H9 (cell line): ENCODE results near the gene PTGDR. TPM values are rescaled to one million over a fixed set of nuclear protein-coding genes. Genes with fewer than 3 reads are reported as not detected.

ENCODE experiments used
- DNase-seq: peaks from one replicate; pipeline ENCODE4 v3.0.0-alpha.2; 2017
- H2AFZ ChIP-seq: one replicate; pipeline ENCODE4 v1.6.1; 2013; ENCODE audit warnings: mild to moderate bottlenecking, low read length, control low read depth, moderate library complexity
- H2AK5ac ChIP-seq: 2 replicates; pipeline ENCODE4 v1.6.1; 2013; ENCODE audit warnings: low read length, control low read depth, mixed read lengths; ENCODE audit not compliant: insufficient read length
- H2BK120ac ChIP-seq: one replicate; pipeline ENCODE4 v1.6.1; 2013; ENCODE audit warnings: low read depth, mild to moderate bottlenecking, low read length, control low read depth, inconsistent platforms; ENCODE audit not compliant: poor library complexity, severe bottlenecking
- H2BK12ac ChIP-seq: 2 replicates; pipeline ENCODE4 v1.6.1; 2013; ENCODE audit warnings: low read length, control low read depth, mixed read lengths, low read depth; ENCODE audit not compliant: insufficient read length
- H2BK15ac ChIP-seq: 2 replicates; pipeline ENCODE4 v1.6.1; 2013; ENCODE audit warnings: low read depth, low read length, control low read depth
- H2BK20ac ChIP-seq: one replicate; pipeline ENCODE4 v1.6.1; 2013; ENCODE audit warnings: low read depth, mild to moderate bottlenecking, low read length, control low read depth, inconsistent platforms; ENCODE audit not compliant: poor library complexity, severe bottlenecking
- H2BK5ac ChIP-seq: 2 replicates; pipeline ENCODE4 v1.6.1; 2013; ENCODE audit warnings: low read length, control low read depth, mixed read lengths; ENCODE audit not compliant: insufficient read length
- H3K14ac ChIP-seq: 2 replicates; pipeline ENCODE4 v1.6.1; 2013; ENCODE audit warnings: low read length, control low read depth; ENCODE audit not compliant: insufficient read depth
- H3K18ac ChIP-seq: 2 replicates; pipeline ENCODE4 v1.6.1; 2013; ENCODE audit warnings: low read depth, mild to moderate bottlenecking, mixed read lengths, low read length, control low read depth; ENCODE audit not compliant: insufficient read length
- H3K23ac ChIP-seq: 2 replicates; pipeline ENCODE4 v1.6.1; 2013; ENCODE audit warnings: low read length, control low read depth, mixed read lengths, low read depth; ENCODE audit not compliant: insufficient read length
- H3K23me2 ChIP-seq: 2 replicates; pipeline ENCODE4 v1.6.1; 2013; ENCODE audit warnings: low read depth, mild to moderate bottlenecking, mixed read lengths, low read length, control low read depth; ENCODE audit not compliant: insufficient read length, poor library complexity, severe bottlenecking
- H3K27ac ChIP-seq: 2 replicates; pipeline ENCODE4 v1.5.1; 2013; ENCODE audit warnings: low read length, control low read depth, mixed read lengths, low read depth; ENCODE audit not compliant: insufficient read length
- H3K27me3 ChIP-seq: 2 replicates; pipeline ENCODE4 v1.6.1; 2013; ENCODE audit warnings: low read length, control low read depth, inconsistent platforms; ENCODE audit not compliant: insufficient read depth
- H3K4ac ChIP-seq: 2 replicates; pipeline ENCODE4 v1.6.1; 2013; ENCODE audit warnings: low read depth, mild to moderate bottlenecking, control low read depth, inconsistent platforms, low read length, moderate library complexity
- H3K4me1 ChIP-seq: 2 replicates; pipeline ENCODE4 v1.6.1; 2013; ENCODE audit warnings: low read length, control low read depth, inconsistent platforms; ENCODE audit not compliant: insufficient read depth
- H3K4me2 ChIP-seq: 2 replicates; pipeline ENCODE4 v1.6.1; 2013; ENCODE audit warnings: low read length, control low read depth, mixed read lengths; ENCODE audit not compliant: insufficient read length, insufficient read depth
- H3K56ac ChIP-seq: 2 replicates; pipeline ENCODE4 v1.6.1; 2013; ENCODE audit warnings: low read depth, mild to moderate bottlenecking, mixed read lengths, low read length, control low read depth; ENCODE audit not compliant: insufficient read length
- H3K79me1 ChIP-seq: 2 replicates; pipeline ENCODE4 v1.6.1; 2013; ENCODE audit warnings: low read depth, mild to moderate bottlenecking, moderate library complexity, low read length, control low read depth, inconsistent platforms; ENCODE audit not compliant: insufficient read depth, poor library complexity, severe bottlenecking
- H3K79me2 ChIP-seq: 2 replicates; pipeline ENCODE4 v1.6.1; 2013; ENCODE audit warnings: low read length, control low read depth, inconsistent platforms; ENCODE audit not compliant: insufficient read depth
- H3K9ac ChIP-seq: 2 replicates; pipeline ENCODE4 v1.6.1; 2013; ENCODE audit warnings: low read length, control low read depth, mixed read lengths; ENCODE audit not compliant: insufficient read length; ENCODE audit errors: extremely low read depth
- H3K9me3 ChIP-seq: one replicate; pipeline ENCODE4 v1.6.1; 2013; ENCODE audit warnings: low read depth, low read length, inconsistent platforms; ENCODE audit not compliant: control insufficient read depth
- H3T11ph ChIP-seq: one replicate; pipeline ENCODE4 v1.6.1; 2013; ENCODE audit warnings: mild to moderate bottlenecking, low read length, control low read depth, inconsistent platforms
- H4K20me1 ChIP-seq: one replicate; pipeline ENCODE4 v1.6.1; 2013; ENCODE audit not compliant: control insufficient read depth, insufficient read length, insufficient read depth
- H4K5ac ChIP-seq: 2 replicates; pipeline ENCODE4 v1.6.1; 2013; ENCODE audit warnings: low read depth, mild to moderate bottlenecking, mixed read lengths, low read length, control low read depth; ENCODE audit not compliant: insufficient read length
- H4K8ac ChIP-seq: replicated peaks from 2 replicates; pipeline ENCODE4 v1.6.1; 2013; ENCODE audit warnings: low read length, control low read depth, mixed read lengths, low read depth; ENCODE audit not compliant: insufficient read length
- H4K91ac ChIP-seq: 2 replicates; pipeline ENCODE4 v1.6.1; 2013; ENCODE audit warnings: low read depth, mild to moderate bottlenecking, moderate library complexity, mixed read lengths, low read length, control low read depth; ENCODE audit not compliant: insufficient read length
- H3K27ac Mint-ChIP-seq, 3 experiments: 2 replicates in 2 of 3; 3 replicates in 1 of 3; pipeline ENCODE4 v1.8.0; 2020 to 2021; ENCODE audit warnings: mixed read lengths in 3 of 3, mild to moderate bottlenecking in 1 of 3, moderate library complexity in 1 of 3
- H3K27me3 Mint-ChIP-seq: 2 replicates; pipeline ENCODE4 v1.8.0; 2021; ENCODE audit warnings: low read depth, mild to moderate bottlenecking, moderate library complexity, mixed read lengths
- H3K36me3 Mint-ChIP-seq, 3 experiments: 2 replicates in 2 of 3; 3 replicates in 1 of 3; pipeline ENCODE4 v1.8.0; 2020 to 2021; ENCODE audit warnings: low read depth in 3 of 3, mixed read lengths in 3 of 3; ENCODE audit not compliant: insufficient read depth in 1 of 3
- H3K4me1 Mint-ChIP-seq, 2 experiments: 2 replicates each; pipeline ENCODE4 v1.8.0; 2020; ENCODE audit warnings: mixed read lengths in 2 of 2
- H3K4me3 Mint-ChIP-seq, 2 experiments: 2 replicates in 1 of 2; 3 replicates in 1 of 2; pipeline ENCODE4 v1.8.0; 2020 to 2021; ENCODE audit warnings: mild to moderate bottlenecking in 2 of 2, mixed read lengths in 2 of 2, moderate library complexity in 1 of 2
- H3K9me3 Mint-ChIP-seq, 2 experiments: 2 replicates in 1 of 2; 3 replicates in 1 of 2; pipeline ENCODE4 v1.8.0; 2020; ENCODE audit warnings: mild to moderate bottlenecking in 2 of 2, mixed read lengths in 2 of 2, moderate library complexity in 1 of 2
- CTCF ChIP-seq: fragments of 200-600 bp; sonication (generic); conservative IDR thresholded peaks from 3 replicates; pipeline ENCODE4 v1.8.0; 2021; ENCODE audit warnings: antibody characterized with exemption, mild to moderate bottlenecking
- WGBS: extraction: QIAGEN DNeasy Blood & Tissue Kit; methylation state at CpG from one replicate; pipeline ENCODE4 v1.1.7; 2013; ENCODE audit warnings: missing lambda C conversion rate, low lambda C conversion rate, mixed read lengths; ENCODE audit not compliant: insufficient read length; ENCODE audit errors: extremely low coverage; 5-methylcytosine and 5-hydroxymethylcytosine counted together
- total RNA-seq: library from RNA; stranded (reverse); gene quantifications from 2 replicates; pipeline ENCODE4 v1.2.1, GENCODE V29; 2021

PTGDR gene
- total RNA-seq, 1 experiment from 2014 or later: not detected

GRCh38 chr14:52262600-52262999 is 4.9 kb upstream of the PTGDR start:
- Histone ChIP-seq H3K27me3 (peaks cover 16% of the 10 kb centered on the region), H3K4ac (no peak overlapping the region), H2BK120ac (no peak overlapping the region), H2AFZ (no peak overlapping the region), H4K91ac (no peak overlapping the region), H4K20me1 (no peaks in the 10 kb centered on the region), H4K8ac (no peak overlapping the region), H4K5ac (no peak overlapping the region), H3K14ac (no peak overlapping the region), H3K4me1 (no peaks in the 10 kb centered on the region), H3T11ph (no peak overlapping the region), H3K9ac (no peak overlapping the region), H3K79me1 (no peaks in the 10 kb centered on the region), H3K23ac (no peak overlapping the region), H3K27ac (no peak overlapping the region), H3K18ac (no peak overlapping the region), H2BK20ac (no peak overlapping the region), H2BK5ac (no peak overlapping the region), H3K4me2 (no peak overlapping the region), H2AK5ac (no peak overlapping the region), H3K23me2 (peaks cover 4% of the 10 kb centered on the region), H2BK12ac (no peak overlapping the region), H3K9me3 (no peaks in the 10 kb centered on the region), H3K56ac (no peak overlapping the region), H3K79me2 (no peaks in the 10 kb centered on the region), H2BK15ac (no peak overlapping the region)
- Mint-ChIP-seq H3K36me3 (no peaks in the 10 kb centered on the region), H3K27ac (no peak overlapping the region), H3K4me3 (no peak overlapping the region), H3K9me3 (peaks cover 0 to 5% of the 10 kb centered on the region in 2 experiments; a peak in 2 of 5 replicates), H3K4me1 (peaks cover 12 to 13% of the 10 kb centered on the region in 2 experiments), H3K27me3 (peaks cover 40% of the 10 kb centered on the region)
- DNase-seq: no peak
- WGBS: no CpG with 5 or more reads among the region's 1 CpG
- no peak for TF ChIP-seq CTCF
